Measurements from ENCODE around the gene BAHCC1. TPM values are rescaled to one million over a fixed set of nuclear protein-coding genes. Genes with fewer than 3 reads are reported as not detected.

The BAHCC1 gene
- total and polyA plus RNA-seq, 10 of the 15 experiments (the other 5 are each of a cell fraction or from before 2014, with no cell fraction given), result 0.03 to 0.14 (median 0.11) TPM; not detected in 6

DNA sequence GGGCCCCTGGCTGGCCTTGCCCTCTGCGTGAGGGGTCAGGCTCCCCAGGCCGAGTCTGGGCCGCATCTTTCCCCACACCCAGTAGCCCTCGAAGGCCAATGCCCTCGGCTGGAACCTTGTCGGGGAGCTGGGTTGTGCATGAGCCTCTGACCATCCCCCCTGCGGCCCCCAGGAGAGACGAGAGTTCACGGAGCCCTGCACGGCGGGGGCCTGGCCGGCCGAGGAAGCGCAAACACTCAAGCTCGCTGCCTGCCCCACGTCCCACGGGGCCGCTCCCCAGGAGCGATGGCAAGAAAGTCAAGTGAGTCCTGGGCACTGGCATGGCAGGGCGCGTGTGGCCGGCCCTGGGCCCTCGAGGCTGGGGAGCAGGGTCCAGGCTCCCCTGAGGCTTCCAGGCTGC, 57.3 kb downstream of the BAHCC1 start:
- no peak overlapping the region for H2AFZ ChIP-seq (ENCODE audit: control insufficient read depth, low read depth, low read length)
- H3K9ac ChIP-seq (ENCODE audit: control insufficient read depth, insufficient read depth, low read length), result no peak overlapping the region
- H4K20me1 ChIP-seq (ENCODE audit: control insufficient read depth, insufficient read depth), result no peaks in the 10 kb centered on the region
- H3K27ac ChIP-seq (ENCODE audit: control insufficient read depth, insufficient read depth), result no peak overlapping the region
- no peak; the same call in 2 of the 3 replicates for ATAC-seq
- CTCF ChIA-PET, result no interaction called here
- no peak overlapping the region for H3K4me3 ChIP-seq
- H3K27me3 ChIP-seq (replicated peaks in 1 of 2; ENCODE audit: control insufficient read depth in 2 of 2, insufficient read depth in 2 of 2, low read length in 1 of 2), result no peaks in the 10 kb centered on the region; a peak in 2 of 4 replicates
- no peak overlapping the region for H3K4me2 ChIP-seq (ENCODE audit: control insufficient read depth, insufficient read depth)
- BruUV-seq (replicated peaks), result no TSS peak
- in situ Hi-C loops (cut with MboI) (no loop called here), intact Hi-C loops (cut with micrococcal nuclease; ENCODE audit: unreplicated experiment) (no loop called here)
- no peaks in the 10 kb centered on the region for H3K9me3 ChIP-seq (replicated peaks; ENCODE audit: control insufficient read depth, insufficient read depth, low read length)
- H3K4me1 ChIP-seq (ENCODE audit: control insufficient read depth, insufficient read depth, low read length), result peaks cover 6% of the 10 kb centered on the region
- no peaks in the 10 kb centered on the region for H3K36me3 ChIP-seq (ENCODE audit: control insufficient read depth in 2 of 2, insufficient read depth in 2 of 2, low read length in 1 of 2)
- no peak for TF ChIP-seq BMI1 (IDR thresholded peaks at IDR 0.05; ENCODE audit: borderline replicate concordance)
- TF ChIP-seq TCF7 (IDR thresholded peaks at IDR 0.05; ENCODE audit: borderline replicate concordance), result no peak
- no peak for TF ChIP-seq EZH2 (IDR thresholded peaks at IDR 0.05; ENCODE audit: borderline replicate concordance, control insufficient read depth, low read depth, low read length)
- TF ChIP-seq LARP7 (IDR thresholded peaks at IDR 0.05), result no peak
- TF ChIP-seq TBL1XR1 (IDR thresholded peaks at IDR 0.05; ENCODE audit: low read depth, low read length), result no peak
- TF ChIP-seq, protein P1, sequence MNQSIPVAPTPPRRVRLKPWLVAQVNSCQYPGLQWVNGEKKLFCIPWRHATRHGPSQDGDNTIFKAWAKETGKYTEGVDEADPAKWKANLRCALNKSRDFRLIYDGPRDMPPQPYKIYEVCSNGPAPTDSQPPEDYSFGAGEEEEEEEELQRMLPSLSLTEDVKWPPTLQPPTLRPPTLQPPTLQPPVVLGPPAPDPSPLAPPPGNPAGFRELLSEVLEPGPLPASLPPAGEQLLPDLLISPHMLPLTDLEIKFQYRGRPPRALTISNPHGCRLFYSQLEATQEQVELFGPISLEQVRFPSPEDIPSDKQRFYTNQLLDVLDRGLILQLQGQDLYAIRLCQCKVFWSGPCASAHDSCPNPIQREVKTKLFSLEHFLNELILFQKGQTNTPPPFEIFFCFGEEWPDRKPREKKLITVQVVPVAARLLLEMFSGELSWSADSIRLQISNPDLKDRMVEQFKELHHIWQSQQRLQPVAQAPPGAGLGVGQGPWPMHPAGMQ (IDR thresholded peaks at IDR 0.05; ENCODE audit: borderline replicate concordance), result no peak
- no peak for TF ChIP-seq STAT1 (conservative IDR thresholded peaks at IDR 0.05)
- TF ChIP-seq ZNF24 (IDR thresholded peaks at IDR 0.05), result no peak
- no peak for TF ChIP-seq ZNF274 (IDR thresholded peaks at IDR 0.05; ENCODE audit: insufficient read depth, insufficient read length)
- TF ChIP-seq GABPA (IDR thresholded peaks at IDR 0.05; ENCODE audit: low read depth), result no peak
- TF ChIP-seq IKZF1 (conservative IDR thresholded peaks at IDR 0.05), result no peak
- TF ChIP-seq RAD51 (IDR thresholded peaks at IDR 0.05), result no peak
- TF ChIP-seq, protein P2, sequence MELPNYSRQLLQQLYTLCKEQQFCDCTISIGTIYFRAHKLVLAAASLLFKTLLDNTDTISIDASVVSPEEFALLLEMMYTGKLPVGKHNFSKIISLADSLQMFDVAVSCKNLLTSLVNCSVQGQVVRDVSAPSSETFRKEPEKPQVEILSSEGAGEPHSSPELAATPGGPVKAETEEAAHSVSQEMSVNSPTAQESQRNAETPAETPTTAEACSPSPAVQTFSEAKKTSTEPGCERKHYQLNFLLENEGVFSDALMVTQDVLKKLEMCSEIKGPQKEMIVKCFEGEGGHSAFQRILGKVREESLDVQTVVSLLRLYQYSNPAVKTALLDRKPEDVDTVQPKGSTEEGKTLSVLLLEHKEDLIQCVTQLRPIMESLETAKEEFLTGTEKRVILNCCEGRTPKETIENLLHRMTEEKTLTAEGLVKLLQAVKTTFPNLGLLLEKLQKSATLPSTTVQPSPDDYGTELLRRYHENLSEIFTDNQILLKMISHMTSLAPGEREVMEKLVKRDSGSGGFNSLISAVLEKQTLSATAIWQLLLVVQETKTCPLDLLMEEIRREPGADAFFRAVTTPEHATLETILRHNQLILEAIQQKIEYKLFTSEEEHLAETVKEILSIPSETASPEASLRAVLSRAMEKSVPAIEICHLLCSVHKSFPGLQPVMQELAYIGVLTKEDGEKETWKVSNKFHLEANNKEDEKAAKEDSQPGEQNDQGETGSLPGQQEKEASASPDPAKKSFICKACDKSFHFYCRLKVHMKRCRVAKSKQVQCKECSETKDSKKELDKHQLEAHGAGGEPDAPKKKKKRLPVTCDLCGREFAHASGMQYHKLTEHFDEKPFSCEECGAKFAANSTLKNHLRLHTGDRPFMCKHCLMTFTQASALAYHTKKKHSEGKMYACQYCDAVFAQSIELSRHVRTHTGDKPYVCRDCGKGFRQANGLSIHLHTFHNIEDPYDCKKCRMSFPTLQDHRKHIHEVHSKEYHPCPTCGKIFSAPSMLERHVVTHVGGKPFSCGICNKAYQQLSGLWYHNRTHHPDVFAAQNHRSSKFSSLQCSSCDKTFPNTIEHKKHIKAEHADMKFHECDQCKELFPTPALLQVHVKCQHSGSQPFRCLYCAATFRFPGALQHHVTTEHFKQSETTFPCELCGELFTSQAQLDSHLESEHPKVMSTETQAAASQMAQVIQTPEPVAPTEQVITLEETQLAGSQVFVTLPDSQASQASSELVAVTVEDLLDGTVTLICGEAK (IDR thresholded peaks at IDR 0.05; ENCODE audit: borderline replicate concordance), result no peak
- TF ChIP-seq, protein P3, sequence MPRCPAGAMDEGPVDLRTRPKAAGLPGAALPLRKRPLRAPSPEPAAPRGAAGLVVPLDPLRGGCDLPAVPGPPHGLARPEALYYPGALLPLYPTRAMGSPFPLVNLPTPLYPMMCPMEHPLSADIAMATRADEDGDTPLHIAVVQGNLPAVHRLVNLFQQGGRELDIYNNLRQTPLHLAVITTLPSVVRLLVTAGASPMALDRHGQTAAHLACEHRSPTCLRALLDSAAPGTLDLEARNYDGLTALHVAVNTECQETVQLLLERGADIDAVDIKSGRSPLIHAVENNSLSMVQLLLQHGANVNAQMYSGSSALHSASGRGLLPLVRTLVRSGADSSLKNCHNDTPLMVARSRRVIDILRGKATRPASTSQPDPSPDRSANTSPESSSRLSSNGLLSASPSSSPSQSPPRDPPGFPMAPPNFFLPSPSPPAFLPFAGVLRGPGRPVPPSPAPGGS (IDR thresholded peaks at IDR 0.05; ENCODE audit: borderline replicate concordance, insufficient read depth, low read depth, low read length, poor library complexity, severe bottlenecking), result no peak
- FAIRE-seq, result no peak
- 24% methylated on average over 23 of the region's 23 CpGs for WGBS (ENCODE audit: insufficient coverage, insufficient replicate concordance, low lambda C conversion rate, missing lambda C conversion rate)
- RAD21 ChIA-PET (ENCODE audit: unreplicated experiment), result no interaction called here
- no peak for DNase-seq (ENCODE audit: low read depth, low spot score)
- H3K79me2 ChIP-seq (ENCODE audit: control insufficient read depth, insufficient read depth, low read length), result no peaks in the 10 kb centered on the region
- POLR2A ChIA-PET, result no interaction called here
- SMC1A ChIA-PET (ENCODE audit: uncharacterized antibody, unreplicated experiment), result no interaction called here
